SU-DHL-6 (cell line): ENCODE data around the gene TIMM9.

ENCODE experiments used
- H2AFZ ChIP-seq: fragments of 200-600 bp; sonication (generic); 2 replicates; pipeline ENCODE4 v1.6.1; 2014; ENCODE audit warnings: low read depth, mild to moderate bottlenecking, moderate library complexity, mixed read lengths, antibody characterized with exemption, low read length; ENCODE audit not compliant: severe bottlenecking
- H3F3A ChIP-seq: fragments of 200-600 bp; shearing (Covaris generic); 2 replicates; pipeline ENCODE4 v1.6.0; 2016; ENCODE audit warnings: antibody characterized with exemption, mild to moderate bottlenecking; ENCODE audit not compliant: insufficient read depth
- H3K27ac ChIP-seq: fragments of 200-600 bp; sonication (generic); 2 replicates; pipeline ENCODE4 v1.5.1; 2016; ENCODE audit warnings: low read depth, mild to moderate bottlenecking, low read length, moderate library complexity, mixed read lengths
- H3K27me3 ChIP-seq: fragments of 200-600 bp; sonication (generic), shearing (Covaris generic); 2 replicates; pipeline ENCODE4 v1.6.0; 2014; ENCODE audit warnings: mild to moderate bottlenecking, low read length
- H3K36me3 ChIP-seq: fragments of 200-600 bp; sonication (generic); 2 replicates; pipeline ENCODE4 v1.6.1; 2014; ENCODE audit warnings: mild to moderate bottlenecking, low read length, mixed read lengths
- H3K4me2 ChIP-seq: fragments of 300-600, 200-600 bp; shearing (Covaris generic), sonication (generic); 2 replicates; pipeline ENCODE4 v1.6.0; 2014; ENCODE audit warnings: low read length, low read depth, mild to moderate bottlenecking; ENCODE audit not compliant: poor library complexity, severe bottlenecking
- H3K4me3 ChIP-seq: fragments of 200-600 bp; sonication (generic); 2 replicates; pipeline ENCODE4 v1.5.1; 2014; ENCODE audit warnings: antibody characterized with exemption, low read length, mild to moderate bottlenecking, mixed read lengths; ENCODE audit not compliant: insufficient read depth, poor library complexity, severe bottlenecking
- H3K79me2 ChIP-seq: fragments of 200-600 bp; sonication (generic); 2 replicates; pipeline ENCODE4 v1.6.1; 2014; ENCODE audit warnings: mild to moderate bottlenecking, low read length, moderate library complexity; ENCODE audit not compliant: insufficient read depth
- H3K9ac ChIP-seq: fragments of 200-600 bp; sonication (generic); 2 replicates; pipeline ENCODE4 v1.7.0; 2014; ENCODE audit warnings: mild to moderate bottlenecking, low read length
- H3K9me2 ChIP-seq: fragments of 200-600 bp; sonication (generic); replicated peaks from 2 replicates; pipeline ENCODE4 v1.6.1; 2014; ENCODE audit warnings: low read length; ENCODE audit not compliant: insufficient read depth
- H3K9me3 ChIP-seq: fragments of 200-600 bp; sonication (generic); 2 replicates; pipeline ENCODE4 v1.6.1; 2014; ENCODE audit warnings: low read length, mixed read lengths; ENCODE audit not compliant: insufficient read depth
- H4K20me1 ChIP-seq: fragments of 200-600 bp; sonication (generic); 2 replicates; pipeline ENCODE4 v1.6.1; 2014; ENCODE audit warnings: low read depth, mild to moderate bottlenecking, antibody characterized with exemption, low read length, moderate library complexity, mixed read lengths
- EZH2phosphoT487 ChIP-seq: fragments of 200-600 bp; sonication (generic), shearing (Covaris generic); conservative IDR thresholded peaks from 2 replicates; pipeline ENCODE4 v1.6.1; 2018; ENCODE audit warnings: mild to moderate bottlenecking, antibody characterized with exemption, low read length, moderate library complexity, mixed read lengths
- TF ChIP-seq, protein P1 (sequence below): fragments of 200-600 bp; sonication (generic); IDR thresholded peaks from one replicate; pipeline ENCODE4 v1.5.1; 2017; ENCODE audit warnings: antibody characterized with exemption, mild to moderate bottlenecking, low read length, moderate library complexity; ENCODE audit not compliant: insufficient read depth, poor library complexity, severe bottlenecking

TIMM9 gene

DNA sequence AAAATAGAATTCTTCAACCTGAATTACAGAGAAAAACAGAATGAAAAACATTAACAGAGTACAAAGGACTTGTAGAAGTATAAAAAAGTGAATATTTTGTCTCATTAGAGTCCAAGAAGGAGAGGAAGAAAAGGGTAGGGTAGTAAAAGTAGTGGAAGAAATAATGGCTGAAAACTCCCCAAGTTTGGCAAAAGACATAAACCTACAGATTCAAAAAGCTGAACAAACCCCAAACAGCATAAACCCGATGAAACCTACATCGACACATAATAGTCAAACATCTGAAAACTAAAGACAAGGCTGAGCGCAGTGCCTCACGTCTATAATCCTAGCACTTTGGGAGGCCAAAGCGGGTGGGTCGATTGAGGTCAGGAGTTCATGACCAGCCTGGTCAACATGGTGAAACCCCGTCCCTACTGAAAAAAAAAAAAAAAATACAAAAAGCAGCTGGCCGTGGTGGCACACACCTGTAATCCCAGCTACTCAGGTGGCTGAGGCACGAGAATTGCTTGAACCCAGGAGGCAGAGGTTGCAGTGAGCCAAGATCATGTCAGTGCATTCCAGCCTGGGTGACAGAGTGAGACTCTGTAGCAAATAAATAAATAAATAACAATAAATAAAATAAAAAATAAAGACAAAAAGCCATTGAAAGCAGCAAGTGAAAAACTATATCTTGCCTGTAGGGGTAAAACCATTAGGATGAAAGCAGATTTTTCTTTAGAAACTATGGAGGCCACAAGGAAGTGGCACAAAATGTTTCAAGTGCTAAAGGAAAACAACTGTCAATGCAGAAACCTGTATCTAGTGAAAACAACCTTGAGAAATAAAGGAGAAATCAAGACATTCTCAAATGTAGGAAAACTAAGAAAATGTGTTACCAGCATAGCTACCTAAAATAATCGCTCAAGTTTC is 11.4 kb downstream of the TIMM9 start:
- Histone ChIP-seq H3K9me3 (no peaks in the 10 kb centered on the region), H3K27ac (no peak overlapping the region), H3K36me3 (peaks cover 19% of the 10 kb centered on the region; the same call in 1 of the 2 replicates), H3F3A (peaks cover 7% of the 10 kb centered on the region; the same call in 1 of the 2 replicates), H3K27me3 (no peaks in the 10 kb centered on the region), H3K4me3 (no peak overlapping the region), H2AFZ (no peak overlapping the region), H3K4me2 (no peak overlapping the region), H3K9me2 (no peaks in the 10 kb centered on the region), H3K9ac (no peak overlapping the region), H3K79me2 (peaks cover 35% of the 10 kb centered on the region), H4K20me1 (peaks cover 4% of the 10 kb centered on the region; the same call in 1 of the 2 replicates)
- TF ChIP-seq, protein P1, sequence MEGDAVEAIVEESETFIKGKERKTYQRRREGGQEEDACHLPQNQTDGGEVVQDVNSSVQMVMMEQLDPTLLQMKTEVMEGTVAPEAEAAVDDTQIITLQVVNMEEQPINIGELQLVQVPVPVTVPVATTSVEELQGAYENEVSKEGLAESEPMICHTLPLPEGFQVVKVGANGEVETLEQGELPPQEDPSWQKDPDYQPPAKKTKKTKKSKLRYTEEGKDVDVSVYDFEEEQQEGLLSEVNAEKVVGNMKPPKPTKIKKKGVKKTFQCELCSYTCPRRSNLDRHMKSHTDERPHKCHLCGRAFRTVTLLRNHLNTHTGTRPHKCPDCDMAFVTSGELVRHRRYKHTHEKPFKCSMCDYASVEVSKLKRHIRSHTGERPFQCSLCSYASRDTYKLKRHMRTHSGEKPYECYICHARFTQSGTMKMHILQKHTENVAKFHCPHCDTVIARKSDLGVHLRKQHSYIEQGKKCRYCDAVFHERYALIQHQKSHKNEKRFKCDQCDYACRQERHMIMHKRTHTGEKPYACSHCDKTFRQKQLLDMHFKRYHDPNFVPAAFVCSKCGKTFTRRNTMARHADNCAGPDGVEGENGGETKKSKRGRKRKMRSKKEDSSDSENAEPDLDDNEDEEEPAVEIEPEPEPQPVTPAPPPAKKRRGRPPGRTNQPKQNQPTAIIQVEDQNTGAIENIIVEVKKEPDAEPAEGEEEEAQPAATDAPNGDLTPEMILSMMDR: no peak
- no peak for TF ChIP-seq EZH2phosphoT487

- Histone ChIP-seq H3K4me2 (no peak overlapping the region), H3F3A (0 out of 2 replicates have a peak, but pooled peaks cover 7% of the 10 kb centered on the region), H3K27ac (no peak overlapping the region), H3K79me2 (peaks cover 35% of the 10 kb centered on the region), H3K4me3 (no peak overlapping the region), H3K9me2 (no peaks in the 10 kb centered on the region), H3K36me3 (peaks cover 27% of the 10 kb centered on the region; the same call in 1 of the 2 replicates), H4K20me1 (peaks cover 4% of the 10 kb centered on the region; the same call in 1 of the 2 replicates), H3K9me3 (no peaks in the 10 kb centered on the region), H3K27me3 (no peaks in the 10 kb centered on the region), H3K9ac (no peak overlapping the region), H2AFZ (no peak overlapping the region)
- TF ChIP-seq, protein P1: no peak
- no peak for TF ChIP-seq EZH2phosphoT487
Observed at GRCh38 chr14:58414845-58415244, 12.5 kb downstream of the TIMM9 start.

- no peak overlapping the region for H3K4me2 ChIP-seq
- H3K27ac ChIP-seq: no peak overlapping the region
- H3K27me3 ChIP-seq: no peaks in the 10 kb centered on the region
- H4K20me1 ChIP-seq: no peaks in the 10 kb centered on the region
- peaks cover 38% of the 10 kb centered on the region; the same call in 1 of the 2 replicates for H3K36me3 ChIP-seq
- H3K9ac ChIP-seq: no peak overlapping the region
- H3K9me3 ChIP-seq: no peaks in the 10 kb centered on the region
- H2AFZ ChIP-seq: no peak overlapping the region
- TF ChIP-seq EZH2phosphoT487: no peak
- TF ChIP-seq, protein P1: no peak
- H3K4me3 ChIP-seq: no peak overlapping the region
- peaks cover 11% of the 10 kb centered on the region; the same call in 1 of the 2 replicates for H3F3A ChIP-seq
- H3K79me2 ChIP-seq: 0 out of 2 replicates have a peak, but pooled peaks cover 9% of the 10 kb centered on the region
- no peaks in the 10 kb centered on the region for H3K9me2 ChIP-seq
Observed at GRCh38 chr14:58408681-58409215, 18.6 kb downstream of the TIMM9 start.
